ENCODE results near the gene TPSG1.
"Not testable (repeated sequence)": the region's sequence is repeated elsewhere in the genome, so short reads cannot be mapped to it uniquely, and the experiment has no call there.

DNA sequence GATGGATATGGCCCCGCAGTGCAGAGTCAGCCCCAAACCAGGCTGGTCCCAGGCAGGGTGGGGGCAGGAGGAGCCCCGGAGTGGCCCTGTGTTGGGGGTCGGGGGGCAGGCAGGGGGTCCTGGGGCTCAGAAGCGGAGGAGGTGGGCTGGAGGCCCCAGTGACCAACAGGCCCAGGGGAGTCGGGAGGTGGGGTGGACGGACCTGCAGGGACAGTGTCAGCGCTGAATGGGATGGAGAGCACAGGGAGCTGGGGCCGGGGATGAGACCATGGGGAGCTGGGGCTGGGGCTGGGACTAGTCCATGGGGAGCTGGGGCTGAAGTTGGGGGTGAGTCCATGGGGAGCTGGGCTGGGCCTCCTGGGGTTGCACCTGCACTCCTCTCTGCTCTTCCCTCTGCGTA is 14.5 kb upstream of the TPSG1 start:
- not testable (repeated sequence) for TF ChIP-seq POLR2A (IDR thresholded peaks at IDR 0.05)
- TF ChIP-seq, protein P1, sequence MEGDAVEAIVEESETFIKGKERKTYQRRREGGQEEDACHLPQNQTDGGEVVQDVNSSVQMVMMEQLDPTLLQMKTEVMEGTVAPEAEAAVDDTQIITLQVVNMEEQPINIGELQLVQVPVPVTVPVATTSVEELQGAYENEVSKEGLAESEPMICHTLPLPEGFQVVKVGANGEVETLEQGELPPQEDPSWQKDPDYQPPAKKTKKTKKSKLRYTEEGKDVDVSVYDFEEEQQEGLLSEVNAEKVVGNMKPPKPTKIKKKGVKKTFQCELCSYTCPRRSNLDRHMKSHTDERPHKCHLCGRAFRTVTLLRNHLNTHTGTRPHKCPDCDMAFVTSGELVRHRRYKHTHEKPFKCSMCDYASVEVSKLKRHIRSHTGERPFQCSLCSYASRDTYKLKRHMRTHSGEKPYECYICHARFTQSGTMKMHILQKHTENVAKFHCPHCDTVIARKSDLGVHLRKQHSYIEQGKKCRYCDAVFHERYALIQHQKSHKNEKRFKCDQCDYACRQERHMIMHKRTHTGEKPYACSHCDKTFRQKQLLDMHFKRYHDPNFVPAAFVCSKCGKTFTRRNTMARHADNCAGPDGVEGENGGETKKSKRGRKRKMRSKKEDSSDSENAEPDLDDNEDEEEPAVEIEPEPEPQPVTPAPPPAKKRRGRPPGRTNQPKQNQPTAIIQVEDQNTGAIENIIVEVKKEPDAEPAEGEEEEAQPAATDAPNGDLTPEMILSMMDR (IDR thresholded peaks at IDR 0.05): not testable (repeated sequence)

Data from uterus (tissue), 2 donors.